GM21528 (cell line): Measurements from ENCODE around the gene C1orf21.

Experiments used
- ATAC-seq: cut with Tn5 transposase; IDR thresholded peaks from one replicate; pipeline ENCODE4 v1.9.1; 2021; ENCODE audit warnings: mild to moderate bottlenecking, moderate library complexity; ENCODE audit not compliant: unreplicated experiment, low FRiP score

Gene C1orf21

GRCh38 chr1:184408580-184408979 is 21.8 kb downstream of the C1orf21 start:
- no peak for ATAC-seq

- no peak for ATAC-seq
Observed at GRCh38 chr1:184409011-184409410, 22.2 kb downstream of the C1orf21 start.

- ATAC-seq: no peak
Observed at GRCh38 chr1:184412472-184412871, 25.6 kb downstream of the C1orf21 start.

GRCh38 chr1:184416481-184416880 is 29.7 kb downstream of the C1orf21 start:
- ATAC-seq: no peak

GRCh38 chr1:184416946-184417345 is 30.1 kb downstream of the C1orf21 start:
- no peak for ATAC-seq

GRCh38 chr1:184417916-184418315 is 31.1 kb downstream of the C1orf21 start:
- ATAC-seq: no peak

- ATAC-seq: no peak
Observed at GRCh38 chr1:184418652-184419349, 32.0 kb downstream of the C1orf21 start.

- ATAC-seq: no peak
Observed at GRCh38 chr1:184419350-184420161, 32.7 kb downstream of the C1orf21 start.

GRCh38 chr1:184422490-184423233 is 35.8 kb downstream of the C1orf21 start:
- ATAC-seq: no peak

GRCh38 chr1:184423649-184424048 is 36.8 kb downstream of the C1orf21 start:
- ATAC-seq: no peak

- ATAC-seq: no peak
Observed at GRCh38 chr1:184424157-184424556, 37.3 kb downstream of the C1orf21 start.

GRCh38 chr1:184424945-184425344 is 38.1 kb downstream of the C1orf21 start:
- no peak for ATAC-seq

- ATAC-seq: no peak
Observed at GRCh38 chr1:184425449-184426277, 38.8 kb downstream of the C1orf21 start.

GRCh38 chr1:184426278-184426674 is 39.4 kb downstream of the C1orf21 start:
- ATAC-seq: no peak

- ATAC-seq: no peak
Observed at GRCh38 chr1:184427722-184428121, 40.9 kb downstream of the C1orf21 start.

- no peak for ATAC-seq
Observed at GRCh38 chr1:184428604-184429003, 41.8 kb downstream of the C1orf21 start.

GRCh38 chr1:184429335-184429734 is 42.5 kb downstream of the C1orf21 start:
- ATAC-seq: no peak

- ATAC-seq: no peak
Observed at GRCh38 chr1:184433956-184434502, 47.2 kb downstream of the C1orf21 start.

- ATAC-seq: no peak
Observed at GRCh38 chr1:184437291-184437690, 50.5 kb downstream of the C1orf21 start.

GRCh38 chr1:184438363-184438762 is 51.5 kb downstream of the C1orf21 start:
- no peak for ATAC-seq
